HG03460 (cell line): ENCODE measurements around the gene TMEM30B.

Source experiments
- ATAC-seq: cut with Tn5 transposase; IDR thresholded peaks from one replicate; pipeline ENCODE4 v1.9.1; 2021; ENCODE audit not compliant: unreplicated experiment

Gene TMEM30B

GRCh38 chr14:61300209-61300608, 19.1 kb upstream of the TMEM30B start:
- no peak for ATAC-seq

DNA sequence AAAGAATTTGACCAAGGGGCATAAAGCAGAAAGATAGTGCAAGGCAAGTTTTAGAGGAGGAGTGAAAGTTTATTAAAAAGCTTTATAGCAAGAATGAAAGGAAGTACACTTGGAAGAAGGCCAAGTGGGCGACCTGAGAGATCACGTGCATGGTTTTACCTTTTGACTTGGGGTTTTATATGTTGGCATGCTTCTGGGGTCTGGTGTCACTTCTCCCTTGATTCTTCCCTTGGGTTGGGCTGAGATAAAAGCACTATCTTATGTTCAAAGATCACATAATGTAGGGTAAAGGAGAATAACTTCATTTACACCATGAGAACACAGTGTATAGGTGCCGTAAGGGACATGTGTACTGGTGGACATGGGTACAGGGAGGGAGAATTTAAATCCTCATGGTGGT, 17.7 kb upstream of the TMEM30B start:
- no peak for ATAC-seq

DNA sequence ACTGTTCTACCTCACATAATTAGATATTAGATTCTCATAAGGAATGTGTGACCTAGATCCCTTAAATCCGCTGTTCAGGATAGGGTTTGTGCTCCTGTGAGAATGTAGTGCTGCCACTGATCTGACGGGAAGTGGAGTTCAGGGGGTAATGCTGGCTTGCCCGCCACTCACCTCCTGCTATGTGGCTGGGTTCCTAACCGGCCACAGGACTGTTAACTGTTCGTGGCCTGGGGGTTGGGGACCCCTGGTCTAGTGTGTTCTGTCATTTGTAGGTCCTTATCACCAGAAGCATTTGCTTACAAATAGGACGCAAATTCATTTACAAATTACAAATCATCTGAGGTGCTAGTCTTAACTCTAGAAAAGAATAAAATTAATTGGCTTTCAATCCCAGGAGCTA, 16.4 kb upstream of the TMEM30B start:
- ATAC-seq = no peak

DNA sequence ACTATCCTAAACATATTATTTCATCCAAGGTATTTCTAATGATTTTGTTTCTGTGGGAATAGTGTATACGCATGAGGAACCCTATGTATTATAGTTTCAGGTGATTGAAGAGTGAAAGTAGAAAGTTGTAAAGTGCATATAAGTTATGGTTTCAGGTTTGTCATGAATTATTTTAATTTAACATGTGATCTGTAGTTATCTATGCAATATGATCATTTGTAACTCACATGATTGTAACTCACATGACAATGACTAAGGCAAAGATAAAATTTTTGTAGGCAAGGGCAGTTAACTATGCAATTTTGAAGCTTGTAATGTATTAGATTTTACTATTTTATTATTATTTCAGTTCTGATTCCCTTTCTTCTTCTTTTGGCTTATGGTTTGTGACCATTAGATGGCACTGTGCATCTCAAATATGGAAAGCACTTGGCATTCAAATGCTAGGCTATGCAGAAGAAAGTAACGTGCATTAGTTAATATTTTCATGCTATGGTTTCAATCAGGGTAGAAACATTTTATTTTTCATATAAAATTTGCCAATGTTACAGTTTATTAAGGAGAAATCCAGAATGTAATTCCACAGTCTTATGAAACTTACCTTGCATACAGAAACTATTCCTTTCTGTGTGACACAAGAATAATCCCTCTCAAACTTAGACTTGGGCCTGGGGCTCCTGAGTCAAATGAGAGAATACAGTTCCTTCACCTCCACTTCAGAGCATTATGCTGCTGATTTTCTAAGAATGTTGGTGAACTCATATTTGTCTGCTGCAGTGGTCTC, 15.8 kb upstream of the TMEM30B start:
- ATAC-seq = no peak

- no peak for ATAC-seq
These were observed 15.0 kb upstream of the TMEM30B start for GRCh38 chr14:61296151-61296550.

DNA sequence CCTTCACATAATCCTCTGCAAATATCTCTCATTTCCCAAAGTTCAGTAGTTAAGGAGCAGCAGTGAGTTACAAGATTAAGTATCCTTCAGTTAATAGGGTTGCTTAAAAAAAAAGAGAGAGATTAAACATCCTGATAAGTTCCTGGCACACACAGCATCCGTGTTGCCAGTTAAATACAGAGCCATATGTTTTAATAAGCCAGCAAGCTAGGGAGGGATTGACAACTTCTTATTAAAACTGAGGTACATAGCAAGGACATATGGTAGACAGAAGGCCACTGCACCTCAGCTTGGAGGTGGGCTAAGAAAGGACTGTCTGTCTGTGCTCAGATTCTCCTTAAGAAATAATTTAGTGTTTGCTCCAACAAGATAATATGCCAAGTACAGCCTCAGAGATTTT, 9.6 kb upstream of the TMEM30B start:
- ATAC-seq = no peak

DNA sequence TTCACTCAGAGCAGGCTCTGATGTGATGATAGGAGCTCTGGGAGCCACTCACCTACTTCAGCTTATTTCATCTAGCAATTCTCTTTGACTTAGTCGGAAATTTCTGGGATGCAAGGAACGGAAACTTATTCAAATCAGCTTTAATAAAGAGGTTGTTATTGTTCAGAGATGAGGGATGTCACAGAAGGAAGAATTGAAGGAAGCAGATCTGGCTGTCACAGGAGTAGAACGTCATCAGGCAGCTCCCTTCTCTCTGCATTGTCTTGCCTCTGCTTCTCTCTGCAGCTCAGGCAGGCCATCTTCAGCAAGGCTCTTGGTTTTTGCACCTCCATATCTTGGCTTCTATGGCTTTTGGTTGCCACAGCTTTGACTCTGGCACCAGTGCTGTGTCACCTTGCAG, 7.6 kb upstream of the TMEM30B start:
- ATAC-seq = no peak

DNA sequence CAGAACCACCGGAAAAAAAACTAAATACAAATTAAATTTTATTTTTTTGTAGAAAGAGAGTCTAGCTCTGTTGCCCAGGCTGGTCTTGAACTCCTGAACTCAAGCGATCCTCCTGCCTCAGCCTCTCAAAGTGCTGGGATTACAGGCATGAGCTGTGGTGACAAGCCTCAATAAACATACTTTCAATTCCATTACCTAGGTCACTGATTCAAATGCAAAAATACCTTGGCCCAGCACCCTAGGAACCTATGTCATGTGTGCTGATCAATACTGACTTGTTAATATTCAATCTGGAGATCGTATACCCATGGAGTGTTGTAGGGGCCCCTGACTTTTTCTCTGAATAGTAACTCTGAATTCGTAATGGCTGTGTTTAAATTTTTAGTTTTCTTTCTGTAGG, 7.1 kb upstream of the TMEM30B start:
- ATAC-seq = no peak

- no peak for ATAC-seq
These were observed 6.1 kb upstream of the TMEM30B start for GRCh38 chr14:61287196-61287595.

GRCh38 chr14:61285364-61285763, 4.2 kb upstream of the TMEM30B start:
- no peak for ATAC-seq

DNA sequence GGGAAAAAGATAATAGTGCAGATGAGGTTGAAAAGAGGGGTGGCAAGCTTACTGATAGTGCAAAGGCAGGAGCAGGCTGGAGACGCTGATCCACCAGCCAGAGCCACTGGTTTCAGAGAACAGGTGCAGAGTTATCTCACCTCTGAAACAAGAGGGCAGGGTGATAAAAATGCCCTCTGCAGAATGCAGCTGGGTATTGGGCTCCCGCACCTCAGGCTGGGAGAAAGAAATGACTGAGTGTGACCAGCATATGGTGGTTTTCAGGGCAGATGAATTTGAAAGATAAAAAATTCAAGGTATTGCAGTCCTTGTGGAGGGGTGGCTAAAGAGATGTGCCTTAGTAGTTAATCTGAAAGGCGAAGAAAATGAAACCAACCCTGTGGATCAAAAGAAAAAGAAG, 2.9 kb upstream of the TMEM30B start:
- ATAC-seq = no peak

- ATAC-seq = no peak
These were observed 1.6 kb upstream of the TMEM30B start for GRCh38 chr14:61282746-61283145.

- no peak for ATAC-seq
These were observed 774 bp upstream of the TMEM30B start for GRCh38 chr14:61281948-61282275.

DNA sequence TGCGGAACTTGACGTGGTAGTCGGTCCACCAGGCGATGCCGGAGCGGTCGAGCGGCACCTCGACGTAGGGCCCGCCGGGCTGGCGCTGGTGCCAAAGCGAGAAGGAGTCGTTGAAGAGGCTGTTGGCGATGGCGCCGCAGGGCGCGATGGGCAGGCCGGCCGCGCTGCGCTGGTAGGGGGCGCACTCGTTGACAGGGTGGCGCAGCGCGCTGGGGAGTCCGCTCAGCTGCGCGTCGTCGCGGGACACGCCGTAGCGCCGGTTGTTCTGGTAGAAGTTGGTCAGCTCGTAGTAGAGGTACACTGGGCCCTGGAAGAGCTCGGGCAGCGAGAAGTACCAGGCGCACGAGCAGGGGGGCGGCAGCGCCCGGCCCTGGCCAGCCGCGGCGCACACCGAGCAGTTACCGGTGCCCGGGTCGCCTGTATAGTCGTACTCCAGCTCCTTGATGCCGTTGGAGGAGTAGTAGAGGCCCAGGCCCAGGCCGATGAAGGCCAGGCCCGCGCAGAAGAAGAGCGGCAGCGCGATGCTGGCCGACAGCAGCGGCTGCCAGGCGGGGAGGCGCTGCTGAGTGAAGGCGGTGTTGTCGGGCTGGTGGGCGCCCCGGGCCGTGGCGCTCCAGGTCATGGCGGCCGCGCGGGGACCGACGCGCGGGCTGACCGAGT, 482 bp downstream of the TMEM30B start:
- no peak for ATAC-seq

DNA sequence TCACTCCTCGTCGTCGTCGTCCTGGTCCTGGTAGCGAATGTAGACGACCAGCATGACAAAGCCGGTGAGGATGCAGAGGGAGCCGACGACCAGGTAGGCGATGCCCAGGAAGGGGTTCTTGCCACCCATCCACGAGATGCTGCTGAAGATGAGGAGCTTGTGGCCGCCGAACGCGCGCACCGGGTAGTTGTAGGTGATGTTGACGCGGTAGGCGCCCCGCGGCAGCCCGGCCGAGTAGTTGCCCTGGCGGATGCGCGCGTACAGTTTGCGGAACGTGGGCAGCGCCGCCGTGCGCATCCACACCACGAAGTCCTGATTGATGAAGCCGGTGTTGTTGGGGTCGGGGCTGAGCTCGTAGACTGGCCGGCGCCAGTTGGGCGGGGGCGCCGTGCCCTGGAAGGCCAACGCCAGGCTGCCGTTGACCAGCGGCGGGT, 1.0 kb downstream of the TMEM30B start:
- ATAC-seq = no peak

- no peak for ATAC-seq
These were observed 2.1 kb downstream of the TMEM30B start for GRCh38 chr14:61279082-61279481.

- ATAC-seq = no peak
These were observed 3.4 kb downstream of the TMEM30B start for GRCh38 chr14:61277784-61278183.

GRCh38 chr14:61277232-61277631, 3.9 kb downstream of the TMEM30B start:
- no peak for ATAC-seq

GRCh38 chr14:61271552-61271951, 9.6 kb downstream of the TMEM30B start:
- ATAC-seq = no peak

DNA sequence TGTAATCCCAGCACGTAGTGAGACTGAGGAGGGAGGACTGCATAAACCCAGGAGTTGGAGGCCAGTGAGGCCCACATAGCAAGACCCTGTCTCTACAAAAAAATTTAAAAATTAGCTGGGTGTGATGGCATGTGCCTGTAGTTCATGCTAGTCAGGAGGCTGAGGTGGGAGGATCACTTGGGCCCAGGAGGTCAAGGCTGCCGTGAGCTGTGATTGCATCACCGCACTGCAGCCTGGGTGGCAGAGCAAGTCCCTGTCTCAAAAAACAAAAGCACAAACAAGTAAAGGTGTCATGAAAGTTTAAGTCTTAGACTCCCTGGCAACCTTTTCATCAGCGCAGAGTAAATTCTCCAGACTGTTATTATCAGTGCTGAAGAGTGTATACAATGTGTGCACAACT, 10.4 kb downstream of the TMEM30B start:
- ATAC-seq = no peak

DNA sequence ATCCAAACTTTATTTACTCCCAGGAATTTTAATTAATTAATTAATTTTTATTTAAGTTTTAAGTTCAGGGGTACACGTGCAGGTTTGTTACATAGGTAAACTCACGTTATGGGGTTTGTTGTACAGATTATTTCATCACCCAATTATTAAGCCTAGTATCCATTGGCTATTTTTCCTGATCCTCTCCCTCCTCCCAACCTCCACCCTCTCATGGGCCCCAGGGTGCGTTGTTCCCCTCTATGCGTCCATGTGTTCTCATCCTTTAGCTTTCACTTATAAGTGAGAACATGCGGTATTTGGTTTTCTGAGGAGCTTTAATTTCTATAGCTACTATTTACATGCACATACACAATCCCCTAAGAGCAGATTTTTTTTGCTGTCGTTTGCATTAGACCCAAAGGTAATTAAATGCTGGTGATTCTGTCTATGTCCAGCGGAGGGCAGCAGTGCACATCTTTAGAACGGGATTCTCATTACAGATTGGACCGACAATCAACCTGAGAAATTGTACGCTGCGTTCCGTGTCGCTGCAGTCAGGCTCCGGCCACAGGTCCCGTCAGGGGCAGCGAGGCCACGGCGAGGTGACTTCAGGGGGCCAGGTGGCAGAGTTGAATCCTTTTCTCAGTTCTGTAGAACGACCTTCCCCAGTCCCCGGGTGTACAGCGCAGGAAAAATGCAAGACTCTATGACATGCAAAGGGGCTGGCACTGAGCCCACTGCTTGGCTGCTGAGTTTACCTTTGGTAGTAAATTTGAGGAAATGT, 11.6 kb downstream of the TMEM30B start:
- peak; percentile 59 for ATAC-seq

DNA sequence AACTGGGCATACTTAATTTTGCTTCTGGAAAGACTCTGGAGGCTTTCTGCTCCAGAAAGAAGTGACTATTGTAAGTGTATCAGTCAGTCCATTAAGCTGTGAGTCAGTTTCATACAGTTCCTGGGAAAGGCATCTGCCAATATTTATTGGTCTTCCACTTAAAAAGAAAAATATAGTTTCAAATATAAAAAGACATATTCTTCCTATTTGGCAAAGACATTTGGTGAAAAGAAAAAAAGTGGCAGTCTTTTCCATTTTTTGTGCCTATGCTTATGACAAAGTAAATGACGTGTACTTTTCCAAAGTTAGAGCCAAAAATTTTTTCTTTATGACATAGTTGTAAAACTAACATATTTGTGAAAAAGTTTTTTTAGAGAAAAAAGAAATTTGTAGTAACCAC, 12.3 kb downstream of the TMEM30B start:
- no peak for ATAC-seq
